ENCODE measurements around the gene KHK.

Gene KHK

DNA sequence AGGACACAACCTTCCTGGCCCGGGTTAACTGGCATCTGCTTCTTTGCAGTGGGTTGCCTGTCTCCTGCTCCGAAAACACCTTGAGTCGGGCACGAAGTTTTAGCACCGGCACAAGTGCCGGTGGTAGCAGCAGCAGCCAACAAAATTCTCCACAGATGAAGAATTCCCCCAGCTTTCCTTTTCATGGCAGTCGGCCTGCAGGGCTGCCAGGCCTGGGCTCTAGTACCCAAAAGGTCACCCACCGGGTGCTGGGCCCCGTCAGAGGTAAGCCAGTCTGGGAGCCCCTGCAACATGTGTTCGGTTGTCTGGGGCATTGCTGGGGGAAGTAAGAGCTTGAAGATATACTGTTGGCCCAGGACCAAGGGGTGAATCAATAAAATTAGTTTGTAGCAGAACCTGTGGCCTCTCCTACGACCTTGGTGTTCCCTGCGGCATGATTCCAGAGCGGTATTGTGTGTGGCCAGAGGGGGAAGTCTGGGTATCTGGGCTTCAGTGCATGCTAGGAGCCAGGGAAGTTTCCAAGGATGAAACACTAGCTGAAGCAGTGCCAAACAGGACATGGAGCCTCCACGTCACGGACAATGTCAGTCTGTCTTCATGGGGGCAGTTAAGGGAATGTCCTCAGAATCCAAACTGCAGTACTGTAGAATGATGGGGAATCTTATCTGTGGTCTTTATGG is 27.3 kb upstream of the KHK start:
- DNase-seq (ENCODE audit: low read depth in 2 of 2) = peak; percentile 37 to 80
- H3K4me3 ChIP-seq (replicated peaks in 1 of 2; ENCODE audit: low read depth in 2 of 2, low read length in 2 of 2) = no peak overlapping the region
- TF ChIP-seq, protein P1, sequence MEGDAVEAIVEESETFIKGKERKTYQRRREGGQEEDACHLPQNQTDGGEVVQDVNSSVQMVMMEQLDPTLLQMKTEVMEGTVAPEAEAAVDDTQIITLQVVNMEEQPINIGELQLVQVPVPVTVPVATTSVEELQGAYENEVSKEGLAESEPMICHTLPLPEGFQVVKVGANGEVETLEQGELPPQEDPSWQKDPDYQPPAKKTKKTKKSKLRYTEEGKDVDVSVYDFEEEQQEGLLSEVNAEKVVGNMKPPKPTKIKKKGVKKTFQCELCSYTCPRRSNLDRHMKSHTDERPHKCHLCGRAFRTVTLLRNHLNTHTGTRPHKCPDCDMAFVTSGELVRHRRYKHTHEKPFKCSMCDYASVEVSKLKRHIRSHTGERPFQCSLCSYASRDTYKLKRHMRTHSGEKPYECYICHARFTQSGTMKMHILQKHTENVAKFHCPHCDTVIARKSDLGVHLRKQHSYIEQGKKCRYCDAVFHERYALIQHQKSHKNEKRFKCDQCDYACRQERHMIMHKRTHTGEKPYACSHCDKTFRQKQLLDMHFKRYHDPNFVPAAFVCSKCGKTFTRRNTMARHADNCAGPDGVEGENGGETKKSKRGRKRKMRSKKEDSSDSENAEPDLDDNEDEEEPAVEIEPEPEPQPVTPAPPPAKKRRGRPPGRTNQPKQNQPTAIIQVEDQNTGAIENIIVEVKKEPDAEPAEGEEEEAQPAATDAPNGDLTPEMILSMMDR (IDR thresholded peaks at IDR 0.05; ENCODE audit: low read depth, low read length) = no peak

DNA sequence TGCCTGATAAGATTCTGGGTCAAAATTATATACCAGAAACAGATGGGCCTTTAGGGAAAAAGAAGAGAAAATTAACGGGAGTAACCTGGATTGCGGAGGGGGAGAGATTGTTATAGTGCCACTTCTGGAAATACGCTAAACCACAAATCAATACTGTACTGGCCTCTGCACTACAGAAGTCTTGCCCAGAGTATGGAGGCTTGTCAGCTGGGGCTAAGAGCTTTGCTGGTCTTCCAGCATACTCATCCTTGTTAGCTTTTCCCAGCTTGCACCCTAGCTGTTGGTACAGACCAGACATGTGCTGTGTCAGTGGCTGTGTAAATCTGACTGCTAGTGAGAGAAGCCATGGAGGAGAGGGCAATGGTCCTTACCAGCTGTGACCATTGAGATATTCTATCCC is 26.2 kb upstream of the KHK start:
- TF ChIP-seq, protein P1 (IDR thresholded peaks at IDR 0.05; ENCODE audit: low read depth, low read length) = no peak
- no peak overlapping the region for H3K4me3 ChIP-seq (replicated peaks in 1 of 2; ENCODE audit: low read depth in 2 of 2, low read length in 2 of 2)
- DNase-seq (ENCODE audit: low read depth in 2 of 2) = no peak

DNA sequence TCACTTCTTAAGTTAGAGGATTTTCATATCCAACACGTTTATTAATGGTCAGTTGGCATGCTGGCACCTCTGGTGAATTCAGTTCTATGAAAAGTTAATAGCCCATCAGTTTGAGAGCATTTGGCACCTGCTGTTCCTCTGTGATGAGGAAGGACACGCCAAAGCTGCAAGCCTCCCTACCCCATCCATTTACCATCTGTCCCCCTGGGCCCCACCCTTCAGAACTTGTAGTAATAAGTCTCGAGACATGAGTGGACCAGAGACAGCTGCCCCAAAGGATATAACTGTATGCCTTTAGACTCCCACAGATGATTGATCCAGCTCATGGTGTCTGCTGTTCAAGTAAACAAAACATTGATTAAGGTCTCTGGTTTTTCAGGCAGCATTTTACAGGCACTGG is 21.4 kb upstream of the KHK start:
- TF ChIP-seq, protein P1 (IDR thresholded peaks at IDR 0.05; ENCODE audit: low read depth, low read length) = no peak
- DNase-seq (ENCODE audit: low read depth in 2 of 2) = no peak

GRCh38 chr2:27067385-27067784 is 19.2 kb upstream of the KHK start:
- TF ChIP-seq, protein P1 (IDR thresholded peaks at IDR 0.05; ENCODE audit: low read depth, low read length) = no peak
- H3K4me3 ChIP-seq (replicated peaks in 1 of 2; ENCODE audit: low read depth in 2 of 2, low read length in 2 of 2) = no peak overlapping the region

More for the DNA sequence above, 21.4 kb upstream of the KHK start:
- no peak overlapping the region for H3K4me3 ChIP-seq (replicated peaks in 1 of 2; ENCODE audit: low read depth in 2 of 2, low read length in 2 of 2)

DNA sequence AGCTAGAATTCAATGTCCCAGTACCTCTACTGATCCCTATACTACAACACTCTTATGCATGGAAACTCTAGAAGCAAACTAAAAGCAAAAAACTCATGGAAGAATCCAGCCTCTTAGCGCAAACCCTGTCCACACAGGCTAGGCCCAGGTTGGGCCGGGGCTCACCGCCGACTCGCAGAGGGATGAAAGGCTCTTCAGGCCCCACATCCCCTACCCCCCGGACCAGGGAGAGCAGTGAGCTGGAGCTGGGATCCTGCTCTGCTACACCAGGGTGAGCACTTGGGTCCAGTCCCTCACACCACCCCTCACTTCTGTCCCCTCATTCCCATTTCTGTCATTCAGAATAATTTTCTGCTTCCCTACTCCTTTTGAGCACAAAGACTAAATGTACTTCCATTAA is 17.1 kb upstream of the KHK start:
- H3K4me3 ChIP-seq (replicated peaks in 1 of 2; ENCODE audit: low read depth in 2 of 2, low read length in 2 of 2) = peak overlapping the region; percentile 96 to 100
- DNase-seq (ENCODE audit: low read depth in 2 of 2) = no peak
- TF ChIP-seq, protein P1 (IDR thresholded peaks at IDR 0.05; ENCODE audit: low read depth, low read length) = no peak

More at GRCh38 chr2:27067385-27067784, 19.2 kb upstream of the KHK start:
- no peak for DNase-seq (ENCODE audit: low read depth in 2 of 2)

- H3K4me3 ChIP-seq (replicated peaks in 1 of 2; ENCODE audit: low read depth in 2 of 2, low read length in 2 of 2) = peak overlapping the region; percentile 96 to 100
- TF ChIP-seq, protein P1 (IDR thresholded peaks at IDR 0.05; ENCODE audit: low read depth, low read length) = no peak
- DNase-seq (ENCODE audit: low read depth in 2 of 2) = no peak
Measured at GRCh38 chr2:27069961-27070618, 16.5 kb upstream of the KHK start.

Measured in cardiac fibroblast (primary cell).